Activated naive CD4-positive, alpha-beta T cell treated with anti-CD3 and anti-CD28 coated beads for 36 hours (primary cell): Measurements from ENCODE around the gene SLC35B2. TPM values are rescaled to one million over a fixed set of nuclear protein-coding genes. Genes with fewer than 3 reads are reported as not detected.

ENCODE experiments used
- CTCF ChIA-PET: fragments of 350-600 bp; sonication (Branson Sonifier 250); formaldehyde crosslinking; loops from one replicate; lab custom pipeline; 2021; ENCODE audit warnings: antibody characterized with exemption; lab: Charles Lee
- DNase-seq: peaks from one replicate; pipeline ENCODE4 v3.0.0-alpha.2; 2020
- H3K27ac Mint-ChIP-seq: one replicate; pipeline ENCODE4 v1.8.0; 2021; ENCODE audit warnings: mild to moderate bottlenecking, mixed read lengths
- H3K27me3 Mint-ChIP-seq: one replicate; pipeline ENCODE4 v1.8.0; 2021; ENCODE audit warnings: low read depth, mixed read lengths
- H3K36me3 Mint-ChIP-seq: one replicate; pipeline ENCODE4 v1.8.0; 2021; ENCODE audit warnings: low read depth, mixed read lengths
- H3K4me1 Mint-ChIP-seq: one replicate; pipeline ENCODE4 v1.8.0; 2021; ENCODE audit warnings: low read depth, mixed read lengths
- H3K4me3 Mint-ChIP-seq: one replicate; pipeline ENCODE4 v1.8.0; 2021; ENCODE audit warnings: mild to moderate bottlenecking, moderate library complexity, mixed read lengths
- H3K9me3 Mint-ChIP-seq: one replicate; pipeline ENCODE4 v1.8.0; 2021; ENCODE audit warnings: mixed read lengths
- intact Hi-C: fragments of 100-400 bp; cut with micrococcal nuclease; formaldehyde crosslinking; loops from one replicate; pipeline ENCODE4 v1.15.1; 2023
- total RNA-seq, 2 experiments: library from RNA; stranded (reverse); gene quantifications; one replicate each; pipeline ENCODE4 v1.2.3, GENCODE V29; 2021

SLC35B2 gene
- total RNA-seq, 2 experiments from 2014 or later: 7.2 to 7.3 TPM

- no peaks in the 10 kb centered on the region for H3K9me3 Mint-ChIP-seq
- H3K27ac Mint-ChIP-seq: peak overlapping the region; percentile 95
- H3K4me1 Mint-ChIP-seq: peaks cover 48% of the 10 kb centered on the region
- peak overlapping the region; percentile 96 for H3K4me3 Mint-ChIP-seq
- peak; percentile 58 for DNase-seq
- H3K27me3 Mint-ChIP-seq: peaks cover 9% of the 10 kb centered on the region
- H3K36me3 Mint-ChIP-seq: peaks cover 12% of the 10 kb centered on the region
- CTCF ChIA-PET: interaction anchor here (0.7 to 1.4 kb wide), 5 partner anchors 9 to 166 kb away, joined by 3 to 4 read pairs (median 3); partner anchors contain the start of gene HSP90AB1
- intact Hi-C loops: loop anchor here (1.0 kb wide), 9 partner anchors 7 to 491 kb away; partner anchors contain the start of genes AARS2, CDC5L and SLC35B2
Observed at GRCh38 chr6:44264154-44265006, 7.1 kb upstream of the SLC35B2 start.

GRCh38 chr6:44263354-44264100 is 6.2 kb upstream of the SLC35B2 start:
- peak overlapping the region; percentile 96 for H3K4me3 Mint-ChIP-seq
- peaks cover 40% of the 10 kb centered on the region for H3K4me1 Mint-ChIP-seq
- peaks cover 14% of the 10 kb centered on the region for H3K36me3 Mint-ChIP-seq
- peak; percentile 66 for DNase-seq
- H3K27me3 Mint-ChIP-seq: peaks cover 1% of the 10 kb centered on the region
- intact Hi-C loops: no loop called here
- CTCF ChIA-PET: interaction anchor here (0.7 to 1.9 kb wide), 7 partner anchors 8 to 165 kb away, joined by 3 to 9 read pairs (median 4); partner anchors contain the start of gene HSP90AB1
- H3K9me3 Mint-ChIP-seq: no peaks in the 10 kb centered on the region
- H3K27ac Mint-ChIP-seq: peak overlapping the region; percentile 95

- H3K4me1 Mint-ChIP-seq: peaks cover 47% of the 10 kb centered on the region
- H3K9me3 Mint-ChIP-seq: no peaks in the 10 kb centered on the region
- intact Hi-C loops: no loop called here
- H3K27me3 Mint-ChIP-seq: no peaks in the 10 kb centered on the region
- CTCF ChIA-PET: interaction anchor here (1.4 to 1.9 kb wide), 3 partner anchors 16 to 90 kb away, joined by 4 to 9 read pairs (median 8); partner anchors contain the start of gene HSP90AB1
- peak; percentile 16 for DNase-seq
- H3K27ac Mint-ChIP-seq: peak overlapping the region; percentile 95
- peak overlapping the region; percentile 96 for H3K4me3 Mint-ChIP-seq
- peaks cover 14% of the 10 kb centered on the region for H3K36me3 Mint-ChIP-seq
Observed at GRCh38 chr6:44262467-44263353, 5.4 kb upstream of the SLC35B2 start.

- peaks cover 44% of the 10 kb centered on the region for H3K4me1 Mint-ChIP-seq
- no peaks in the 10 kb centered on the region for H3K27me3 Mint-ChIP-seq
- CTCF ChIA-PET: interaction anchor here (1.9 kb wide), 2 partner anchors 14 to 89 kb away, joined by 8 to 9 read pairs; partner anchors contain the start of gene HSP90AB1
- intact Hi-C loops: no loop called here
- no peak overlapping the region for H3K27ac Mint-ChIP-seq
- no peak overlapping the region for H3K4me3 Mint-ChIP-seq
- no peaks in the 10 kb centered on the region for H3K9me3 Mint-ChIP-seq
- peaks cover 14% of the 10 kb centered on the region for H3K36me3 Mint-ChIP-seq
- DNase-seq: no peak
Observed at GRCh38 chr6:44261581-44261980, 4.3 kb upstream of the SLC35B2 start.

- Mint-ChIP-seq H3K27ac (peak overlapping the region; percentile 3), H3K27me3 (no peaks in the 10 kb centered on the region), H3K4me3 (no peak overlapping the region), H3K4me1 (peaks cover 45% of the 10 kb centered on the region), H3K36me3 (peaks cover 14% of the 10 kb centered on the region), H3K9me3 (no peaks in the 10 kb centered on the region)
- CTCF ChIA-PET: interaction anchor here (2.0 kb wide), 1 partner anchor 8 kb away, joined by 5 read pairs; no protein-coding TSS in a partner anchor
- intact Hi-C loops: no loop called here
- no peak for DNase-seq
Observed at GRCh38 chr6:44260451-44261297, 3.3 kb upstream of the SLC35B2 start.

- DNase-seq: no peak
- intact Hi-C loops: no loop called here
- CTCF ChIA-PET: interaction anchor here (2.0 kb wide), 1 partner anchor 8 kb away, joined by 5 read pairs; no protein-coding TSS in a partner anchor
- Mint-ChIP-seq H3K4me1 (peaks cover 52% of the 10 kb centered on the region), H3K27ac (no peak overlapping the region), H3K9me3 (no peaks in the 10 kb centered on the region), H3K27me3 (no peaks in the 10 kb centered on the region), H3K4me3 (no peak overlapping the region), H3K36me3 (peaks cover 14% of the 10 kb centered on the region)
Observed at GRCh38 chr6:44260011-44260410, 2.7 kb upstream of the SLC35B2 start.

GRCh38 chr6:44258921-44259320 is 1.6 kb upstream of the SLC35B2 start:
- H3K4me3 Mint-ChIP-seq: no peak overlapping the region
- H3K27ac Mint-ChIP-seq: peak overlapping the region; percentile 14
- no peaks in the 10 kb centered on the region for H3K27me3 Mint-ChIP-seq
- H3K4me1 Mint-ChIP-seq: peaks cover 55% of the 10 kb centered on the region
- intact Hi-C loops: no loop called here
- CTCF ChIA-PET: interaction anchor here (2.0 kb wide), 1 partner anchor 9 kb away, joined by 5 read pairs; no protein-coding TSS in a partner anchor
- H3K9me3 Mint-ChIP-seq: no peaks in the 10 kb centered on the region
- no peak for DNase-seq
- H3K36me3 Mint-ChIP-seq: peaks cover 15% of the 10 kb centered on the region

- CTCF ChIA-PET: interaction anchor here (2.2 to 6.0 kb wide), 2 partner anchors 13 to 78 kb away, joined by 6 to 66 read pairs; partner anchors contain the start of gene HSP90AB1
- no peak for DNase-seq
- Mint-ChIP-seq H3K36me3 (peaks cover 17% of the 10 kb centered on the region), H3K4me1 (peaks cover 56% of the 10 kb centered on the region), H3K27me3 (no peaks in the 10 kb centered on the region), H3K9me3 (no peaks in the 10 kb centered on the region), H3K27ac (peak overlapping the region; percentile 86), H3K4me3 (peak overlapping the region; percentile 77)
- intact Hi-C loops: no loop called here
Observed at GRCh38 chr6:44258325-44258863, 1.1 kb upstream of the SLC35B2 start.

GRCh38 chr6:44257753-44258324 is 511 bp upstream of the SLC35B2 start:
- no peak for DNase-seq
- CTCF ChIA-PET: interaction anchor here (1.8 to 6.0 kb wide), 3 partner anchors 13 to 78 kb away, joined by 6 to 66 read pairs (median 8); partner anchors contain the start of genes HSP90AB1 and SLC29A1
- H3K27me3 Mint-ChIP-seq: no peaks in the 10 kb centered on the region
- H3K4me1 Mint-ChIP-seq: peaks cover 55% of the 10 kb centered on the region
- H3K36me3 Mint-ChIP-seq: peaks cover 19% of the 10 kb centered on the region
- H3K9me3 Mint-ChIP-seq: no peaks in the 10 kb centered on the region
- H3K27ac Mint-ChIP-seq: peak overlapping the region; percentile 86
- intact Hi-C loops: loop anchor here (1.0 to 2.0 kb wide), 3 partner anchors 7 to 86 kb away; partner anchors contain the start of gene NFKBIE
- peak overlapping the region; percentile 77 for H3K4me3 Mint-ChIP-seq

GRCh38 chr6:44256775-44257024 is 628 bp downstream of the SLC35B2 start:
- H3K27ac Mint-ChIP-seq: peak overlapping the region; percentile 79
- peak overlapping the region; percentile 75 for H3K4me3 Mint-ChIP-seq
- H3K4me1 Mint-ChIP-seq: peaks cover 56% of the 10 kb centered on the region
- intact Hi-C loops: loop anchor here (1.0 to 2.0 kb wide), 4 partner anchors 9 to 84 kb away; partner anchors contain the start of genes HSP90AB1 and NFKBIE
- H3K27me3 Mint-ChIP-seq: no peaks in the 10 kb centered on the region
- DNase-seq: no peak
- no peaks in the 10 kb centered on the region for H3K9me3 Mint-ChIP-seq
- H3K36me3 Mint-ChIP-seq: peaks cover 29% of the 10 kb centered on the region
- CTCF ChIA-PET: interaction anchor here (0.5 to 6.0 kb wide), 16 partner anchors 11 to 681 kb away, joined by 3 to 66 read pairs (median 4); partner anchors contain the start of genes HSP90AB1, POLH, SLC29A1 and XPO5
